HepG2 (cell line): Measurements from ENCODE around the gene DPH2. TPM values are rescaled to one million over a fixed set of nuclear protein-coding genes. Genes with fewer than 3 reads are reported as not detected.

Source experiments
- ARID5B ChIP-seq: IDR thresholded peaks from 2 replicates; pipeline ENCODE4 v1.4.0; 2020; ENCODE audit warnings: mild to moderate bottlenecking, missing genetic modification reagents
- ARNT ChIP-seq: fragments of 450-650 bp; IDR thresholded peaks from 2 replicates; pipeline ENCODE4 v1.6.1; 2017
- CBX5 ChIP-seq: sonication (generic); formaldehyde crosslinking; IDR thresholded peaks from 2 replicates; pipeline ENCODE4 v1.4.0; 2020; ENCODE audit warnings: missing genetic modification reagents, borderline replicate concordance
- DNMT1 ChIP-seq: sonication (generic); formaldehyde crosslinking; IDR thresholded peaks from 2 replicates; pipeline ENCODE4 v1.5.1; 2020; ENCODE audit warnings: mild to moderate bottlenecking, missing genetic modification reagents
- GTF3A ChIP-seq: sonication (generic); formaldehyde crosslinking; conservative IDR thresholded peaks from 2 replicates; pipeline ENCODE4 v1.4.0; 2020; ENCODE audit warnings: mild to moderate bottlenecking, missing genetic modification reagents
- KDM4B ChIP-seq: sonication (generic); formaldehyde crosslinking; IDR thresholded peaks from 2 replicates; pipeline ENCODE4 v1.4.0; 2020; ENCODE audit warnings: missing genetic modification reagents
- NR3C1 ChIP-seq: sonication (generic); formaldehyde crosslinking; IDR thresholded peaks from 2 replicates; pipeline ENCODE4 v1.4.0; 2020; ENCODE audit warnings: missing genetic modification reagents
- THYN1 ChIP-seq: sonication (generic); formaldehyde crosslinking; IDR thresholded peaks from 2 replicates; pipeline ENCODE4 v1.8.1; 2023; ENCODE audit warnings: low read depth, mild to moderate bottlenecking, moderate library complexity, missing genetic modification reagents, borderline replicate concordance
- ZBTB46 ChIP-seq: sonication (generic); formaldehyde crosslinking; IDR thresholded peaks from 2 replicates; pipeline ENCODE4 v1.4.0; 2020; ENCODE audit warnings: mild to moderate bottlenecking, missing genetic modification reagents, borderline replicate concordance
- ZKSCAN5 ChIP-seq: sonication (generic); formaldehyde crosslinking; IDR thresholded peaks from 2 replicates; pipeline ENCODE4 v1.5.1; 2020; ENCODE audit warnings: mild to moderate bottlenecking, missing genetic modification reagents
- ZNF230 ChIP-seq: sonication (generic); formaldehyde crosslinking; IDR thresholded peaks from 2 replicates; pipeline ENCODE4 v1.4.0; 2020; ENCODE audit warnings: mild to moderate bottlenecking, missing genetic modification reagents
- ZNF879 ChIP-seq: sonication (generic); formaldehyde crosslinking; IDR thresholded peaks from 2 replicates; pipeline ENCODE4 v1.8.1; 2023; ENCODE audit warnings: missing genetic modification reagents
- ZNF883 ChIP-seq: sonication (generic); formaldehyde crosslinking; IDR thresholded peaks from 2 replicates; pipeline ENCODE4 v1.5.1; 2020; ENCODE audit warnings: mild to moderate bottlenecking, missing genetic modification reagents; ENCODE audit errors: not compliant biosample characterization
- polyA plus RNA-seq, 8 experiments: library from polyadenylated mRNA; depleted of rRNA in 3 of 8; stranded (reverse) in 7 of 8; unstranded in 1 of 8; fragments of >200 nt; fragmentation: Illumina TruSeq in 4 of 8; extraction: Trizol in 4 of 8; gene quantifications; 2 replicates each; pipeline versions ENCODE4 v1.2.1 to v1.2.3, GENCODE V29; 2011 to 2016; ENCODE audit warnings: low read depth in 4 of 8, missing spikeins in 1 of 8, mixed read lengths in 1 of 8; ENCODE audit not compliant: insufficient read depth in 1 of 8
- total RNA-seq, 5 experiments: library from RNA; depleted of rRNA; stranded (reverse); fragments of >200 nt; fragmentation: Illumina TruSeq; extraction: Trizol; gene quantifications; 2 replicates each; pipeline ENCODE4 v1.2.3, GENCODE V29; 2016; ENCODE audit warnings: low read depth in 1 of 5
- TF ChIP-seq, protein P1 (sequence below), 2 experiments: sonication (generic) in 1 of 2; formaldehyde crosslinking in 1 of 2; IDR thresholded peaks; 2 replicates each; pipeline versions ENCODE4 v1.4.0 to v1.6.1; 2016 to 2020; ENCODE audit warnings: borderline replicate concordance in 1 of 2, low read depth in 1 of 2, mild to moderate bottlenecking in 1 of 2, missing genetic modification reagents in 1 of 2
- TF ChIP-seq, protein P2 (sequence below): sonication (generic); formaldehyde crosslinking; IDR thresholded peaks from 2 replicates; pipeline ENCODE4 v1.8.0; 2023; ENCODE audit warnings: mild to moderate bottlenecking, missing genetic modification reagents
- TF ChIP-seq, protein P3 (sequence below): sonication (generic); formaldehyde crosslinking; conservative IDR thresholded peaks from 2 replicates; pipeline ENCODE4 v1.4.0; 2020; ENCODE audit warnings: missing genetic modification reagents

DPH2 gene
- total and polyA plus RNA-seq, 2 of the 13 experiments (the other 11 are each of a cell fraction or from before 2014, with no cell fraction given) = 32.2 to 38.3 TPM

GRCh38 chr1:43974443-43975248 is 4.8 kb downstream of the DPH2 start, which contains the start of gene ATP6V0B (continued):
- no peak for TF ChIP-seq GTF3A (CRISPR knock-in tag)
- no peak; the same call in 1 of the 2 replicates for TF ChIP-seq KDM4B (CRISPR knock-in tag)
- TF ChIP-seq, protein P1, sequence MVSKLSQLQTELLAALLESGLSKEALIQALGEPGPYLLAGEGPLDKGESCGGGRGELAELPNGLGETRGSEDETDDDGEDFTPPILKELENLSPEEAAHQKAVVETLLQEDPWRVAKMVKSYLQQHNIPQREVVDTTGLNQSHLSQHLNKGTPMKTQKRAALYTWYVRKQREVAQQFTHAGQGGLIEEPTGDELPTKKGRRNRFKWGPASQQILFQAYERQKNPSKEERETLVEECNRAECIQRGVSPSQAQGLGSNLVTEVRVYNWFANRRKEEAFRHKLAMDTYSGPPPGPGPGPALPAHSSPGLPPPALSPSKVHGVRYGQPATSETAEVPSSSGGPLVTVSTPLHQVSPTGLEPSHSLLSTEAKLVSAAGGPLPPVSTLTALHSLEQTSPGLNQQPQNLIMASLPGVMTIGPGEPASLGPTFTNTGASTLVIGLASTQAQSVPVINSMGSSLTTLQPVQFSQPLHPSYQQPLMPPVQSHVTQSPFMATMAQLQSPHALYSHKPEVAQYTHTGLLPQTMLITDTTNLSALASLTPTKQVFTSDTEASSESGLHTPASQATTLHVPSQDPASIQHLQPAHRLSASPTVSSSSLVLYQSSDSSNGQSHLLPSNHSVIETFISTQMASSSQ (IDR thresholded peaks at IDR 0.05; ENCODE audit: low read depth) = no peak
- TF ChIP-seq, protein P1 (CRISPR knock-in tag; IDR thresholded peaks at IDR 0.05; ENCODE audit: borderline replicate concordance) = peak; percentile 52
- TF ChIP-seq ARID5B (CRISPR knock-in tag) = no peak
- no peak for TF ChIP-seq THYN1 (CRISPR knock-in tag)
- no peak for TF ChIP-seq ZKSCAN5 (CRISPR knock-in tag)
- TF ChIP-seq ZNF879 = no peak
- no peak for TF ChIP-seq NR3C1 (CRISPR knock-in tag)
- TF ChIP-seq ZNF230 (CRISPR knock-in tag) = no peak; the same call in 1 of the 2 replicates
- TF ChIP-seq, protein P2, sequence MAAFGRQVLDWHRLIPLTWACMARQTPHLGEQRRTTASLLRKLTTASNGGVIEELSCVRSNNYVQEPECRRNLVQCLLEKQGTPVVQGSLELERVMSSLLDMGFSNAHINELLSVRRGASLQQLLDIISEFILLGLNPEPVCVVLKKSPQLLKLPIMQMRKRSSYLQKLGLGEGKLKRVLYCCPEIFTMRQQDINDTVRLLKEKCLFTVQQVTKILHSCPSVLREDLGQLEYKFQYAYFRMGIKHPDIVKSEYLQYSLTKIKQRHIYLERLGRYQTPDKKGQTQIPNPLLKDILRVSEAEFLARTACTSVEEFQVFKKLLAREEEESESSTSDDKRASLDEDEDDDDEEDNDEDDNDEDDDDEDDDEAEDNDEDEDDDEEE (CRISPR knock-in tag) = no peak; the same call in 1 of the 2 replicates
- TF ChIP-seq, protein P3, sequence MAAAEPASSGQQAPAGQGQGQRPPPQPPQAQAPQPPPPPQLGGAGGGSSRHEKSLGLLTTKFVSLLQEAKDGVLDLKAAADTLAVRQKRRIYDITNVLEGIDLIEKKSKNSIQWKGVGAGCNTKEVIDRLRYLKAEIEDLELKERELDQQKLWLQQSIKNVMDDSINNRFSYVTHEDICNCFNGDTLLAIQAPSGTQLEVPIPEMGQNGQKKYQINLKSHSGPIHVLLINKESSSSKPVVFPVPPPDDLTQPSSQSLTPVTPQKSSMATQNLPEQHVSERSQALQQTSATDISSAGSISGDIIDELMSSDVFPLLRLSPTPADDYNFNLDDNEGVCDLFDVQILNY (CRISPR knock-in tag) = no peak
- peak; percentile 52; the same call in 1 of the 2 replicates for TF ChIP-seq CBX5
- TF ChIP-seq ZNF883 (CRISPR knock-in tag) = peak; percentile 75
- TF ChIP-seq ZBTB46 (CRISPR knock-in tag) = no peak
- TF ChIP-seq DNMT1 (CRISPR knock-in tag) = no peak
- no peak for TF ChIP-seq ARNT
